Inferior parietal cortex (tissue), 1 donor: ENCODE data around the gene SNRPN.
"Not testable (repeated sequence)": the region's sequence is repeated elsewhere in the genome, so short reads cannot be mapped to it uniquely, and the experiment has no call there.

Experiments
- DNase-seq: peaks from one replicate; pipeline ENCODE4 v3.0.0-alpha.2; 2016; ENCODE audit errors: extremely low spot score

The SNRPN gene

DNA sequence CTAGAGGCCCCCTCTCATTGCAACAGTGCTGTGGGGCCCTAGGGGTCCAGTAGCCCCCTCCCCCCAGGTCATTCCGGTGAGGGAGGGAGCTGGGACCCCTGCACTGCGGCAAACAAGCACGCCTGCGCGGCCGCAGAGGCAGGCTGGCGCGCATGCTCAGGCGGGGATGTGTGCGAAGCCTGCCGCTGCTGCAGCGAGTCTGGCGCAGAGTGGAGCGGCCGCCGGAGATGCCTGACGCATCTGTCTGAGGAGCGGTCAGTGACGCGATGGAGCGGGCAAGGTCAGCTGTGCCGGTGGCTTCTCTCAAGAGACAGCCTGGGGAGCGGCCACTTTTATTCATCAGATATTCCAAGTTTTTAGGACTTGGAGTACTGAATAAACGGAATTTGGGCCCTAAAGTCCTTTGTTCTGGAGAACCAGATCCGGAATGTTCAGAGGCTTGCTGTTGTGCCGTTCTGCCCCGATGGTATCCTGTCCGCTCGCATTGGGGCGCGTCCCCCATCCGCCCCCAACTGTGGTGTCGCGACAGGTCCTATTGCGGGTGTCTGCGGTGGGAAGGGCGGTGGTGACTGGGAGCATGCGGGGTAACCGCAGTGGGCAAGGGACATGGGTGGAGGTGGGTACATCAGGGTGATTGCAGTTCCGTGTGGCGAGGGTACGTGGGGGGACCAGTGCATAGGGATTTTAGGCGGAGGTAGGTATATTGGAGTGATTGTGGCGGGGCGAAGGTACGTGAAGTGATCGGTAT lies at the start of gene SNRPN, which contains the start of gene SNURF:
Gene SNRPN, plus strand, starts transcription at position 205 of the 748 bp plus-strand sequence. CDS start 19,467 bp downstream, outside the sequence.
Gene SNURF, plus strand, starts transcription at position 205 of the 748 bp plus-strand sequence. Its CDS starts 62 bp downstream, at position 267.
- DNase-seq: peak; percentile 53

GRCh38 chr15:24916305-24917009 lies 38.3 kb upstream of the SNRPN start:
- DNase-seq: no peak

- no peak for DNase-seq
Measured at GRCh38 chr15:24917431-24917830, 37.4 kb upstream of the SNRPN start.

GRCh38 chr15:24919446-24919845 lies 35.3 kb upstream of the SNRPN start:
- no peak for DNase-seq

DNA sequence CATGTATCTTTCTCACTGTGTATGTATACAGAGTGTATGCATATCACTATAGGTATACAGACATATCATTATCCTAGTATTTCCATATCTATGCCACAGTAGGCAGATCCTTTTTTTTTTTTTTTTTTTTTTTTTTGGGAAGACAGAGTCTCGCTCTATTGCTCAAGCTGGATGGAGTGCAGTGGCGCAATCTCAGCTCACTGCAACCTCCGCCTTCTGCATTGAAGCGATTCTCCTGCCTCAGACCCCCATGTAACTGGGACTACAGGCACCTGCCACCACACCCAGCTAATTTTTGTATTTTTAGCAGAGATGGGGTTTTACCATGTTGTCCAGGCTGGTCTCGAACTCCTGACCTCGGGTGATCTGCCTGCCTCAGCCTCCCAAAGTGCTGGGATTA lies 32.0 kb upstream of the SNRPN start:
- DNase-seq: not testable (repeated sequence)

DNA sequence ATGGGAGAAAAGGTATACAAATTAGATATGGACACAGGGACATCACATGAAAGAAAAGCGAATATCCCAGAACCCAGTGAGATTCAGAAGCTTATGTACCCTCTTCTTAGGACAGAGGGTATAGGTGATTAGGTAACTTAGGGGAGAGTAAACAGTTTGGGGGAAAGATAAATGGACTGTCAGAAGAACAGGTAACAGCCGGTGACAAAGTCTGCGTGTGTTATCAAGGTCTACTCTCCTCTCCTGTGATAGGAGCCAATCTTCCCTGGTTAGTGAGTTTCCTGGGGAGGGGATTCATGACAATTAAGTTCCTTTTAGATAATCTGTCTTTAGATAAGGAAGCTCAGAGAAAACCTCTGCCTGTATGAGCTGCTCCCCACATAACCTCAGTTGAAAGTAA lies 30.6 kb upstream of the SNRPN start:
- no peak for DNase-seq

DNA sequence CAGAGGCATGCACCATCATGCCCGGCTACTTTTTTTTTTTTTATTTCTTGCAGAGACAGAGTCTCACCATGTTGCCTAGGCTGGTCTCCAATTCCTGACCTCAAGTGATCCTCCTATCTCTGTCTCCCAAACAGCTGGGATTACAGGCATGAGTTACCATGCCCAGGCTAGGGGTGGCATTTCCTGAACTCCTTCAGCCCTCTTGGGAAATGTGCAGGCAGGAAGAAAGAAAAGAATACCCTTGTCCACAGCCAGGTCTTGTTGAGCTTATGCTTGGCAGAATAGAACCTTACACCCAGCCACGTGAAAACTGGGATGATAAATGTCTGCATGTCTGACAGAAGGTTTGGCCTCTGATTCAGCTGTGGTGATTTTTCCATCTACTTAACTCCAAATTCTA lies 30.2 kb upstream of the SNRPN start:
- DNase-seq: no peak

GRCh38 chr15:24931874-24932732 lies 22.7 kb upstream of the SNRPN start:
- not testable (repeated sequence) for DNase-seq

GRCh38 chr15:24933716-24934115 lies 21.1 kb upstream of the SNRPN start:
- no peak for DNase-seq

GRCh38 chr15:24938224-24938623 lies 16.6 kb upstream of the SNRPN start:
- DNase-seq: not testable (repeated sequence)

GRCh38 chr15:24940236-24940635 lies 14.6 kb upstream of the SNRPN start:
- DNase-seq: no peak

- no peak for DNase-seq
Measured at GRCh38 chr15:24943361-24943760, 11.4 kb upstream of the SNRPN start.

- no peak for DNase-seq
Measured at GRCh38 chr15:24944954-24945353, 9.8 kb upstream of the SNRPN start.

DNA sequence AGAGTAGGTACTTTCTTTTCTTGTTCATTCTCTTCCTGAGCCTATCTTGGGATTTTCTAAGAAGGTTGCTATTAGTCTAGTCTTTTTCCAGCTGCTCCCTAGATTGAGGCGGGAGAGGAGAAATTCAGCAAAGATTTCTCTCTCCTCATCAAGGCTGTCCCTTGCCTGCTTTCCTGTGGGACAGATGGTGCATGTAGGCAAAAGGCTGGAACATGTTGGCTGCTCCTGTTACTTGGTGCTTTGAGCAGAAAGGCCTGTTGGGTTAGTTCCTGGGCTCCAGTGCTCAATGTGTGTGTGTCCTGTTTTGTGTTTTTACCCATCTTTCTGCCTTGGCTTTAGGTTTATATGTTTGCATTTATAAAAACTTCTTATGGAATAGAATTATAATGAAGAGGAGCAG lies 9.1 kb upstream of the SNRPN start:
- DNase-seq: no peak

- DNase-seq: no peak
Measured at GRCh38 chr15:24948495-24948894, 6.3 kb upstream of the SNRPN start.

GRCh38 chr15:24955531-24955921 lies 739 bp downstream of the SNRPN start:
- DNase-seq: no peak

DNA sequence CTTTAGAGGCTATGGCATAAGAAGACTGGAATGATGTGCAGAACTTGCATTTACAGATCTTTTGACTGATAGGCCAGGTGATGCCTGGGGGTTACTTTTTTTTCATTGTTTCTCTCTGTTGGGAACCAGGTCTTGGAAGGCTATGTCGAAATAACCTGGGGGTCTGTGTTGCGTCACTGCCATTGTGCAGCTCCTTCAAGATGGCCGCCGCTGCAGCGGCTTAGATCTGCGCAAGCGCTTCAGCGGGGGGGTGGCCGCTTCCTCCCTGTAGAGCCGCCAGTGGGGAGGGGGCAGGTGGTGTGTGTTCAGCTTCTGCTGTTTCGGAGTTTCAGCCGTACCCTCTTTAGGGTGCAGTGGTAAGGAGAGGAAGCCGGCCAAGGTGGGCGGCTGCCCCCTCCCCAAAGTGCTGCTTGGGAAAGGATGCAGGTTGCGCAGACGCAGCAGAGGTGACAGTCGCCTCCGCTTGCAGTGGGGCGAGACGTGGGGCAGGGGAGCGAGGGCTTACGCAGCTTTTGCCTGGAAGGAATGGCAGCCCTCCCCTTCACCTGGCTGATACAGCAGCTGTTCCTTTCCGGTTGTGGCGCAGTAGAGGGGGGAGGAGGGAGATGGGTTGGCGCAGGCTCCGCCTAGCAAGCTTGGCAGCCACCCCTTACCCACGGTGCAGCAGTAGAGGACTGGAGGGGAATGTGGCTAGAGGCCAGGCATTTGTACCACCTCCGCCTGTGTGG lies 1.5 kb downstream of the SNRPN start:
- DNase-seq: peak; percentile 72

- no peak for DNase-seq
Measured at GRCh38 chr15:24957691-24958090, 2.9 kb downstream of the SNRPN start.

DNA sequence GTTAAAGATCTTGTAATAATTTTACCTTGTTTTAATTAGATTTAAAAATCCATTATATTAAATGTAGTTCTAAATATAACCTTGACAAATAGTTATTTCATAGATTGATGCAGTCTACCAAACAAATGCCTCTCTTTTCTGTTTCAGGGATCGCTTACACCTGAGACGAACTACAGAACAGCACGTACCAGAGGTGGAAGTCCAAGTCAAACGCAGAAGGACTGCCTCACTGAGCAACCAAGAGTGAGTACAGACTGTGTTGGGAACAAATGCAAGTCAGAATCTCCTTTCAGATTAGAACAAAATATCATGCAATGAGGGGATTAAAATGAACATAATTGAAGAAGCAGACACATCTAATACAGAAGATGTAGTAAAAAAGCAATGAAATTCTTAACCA lies 7.2 kb downstream of the SNRPN start:
- DNase-seq: no peak

DNA sequence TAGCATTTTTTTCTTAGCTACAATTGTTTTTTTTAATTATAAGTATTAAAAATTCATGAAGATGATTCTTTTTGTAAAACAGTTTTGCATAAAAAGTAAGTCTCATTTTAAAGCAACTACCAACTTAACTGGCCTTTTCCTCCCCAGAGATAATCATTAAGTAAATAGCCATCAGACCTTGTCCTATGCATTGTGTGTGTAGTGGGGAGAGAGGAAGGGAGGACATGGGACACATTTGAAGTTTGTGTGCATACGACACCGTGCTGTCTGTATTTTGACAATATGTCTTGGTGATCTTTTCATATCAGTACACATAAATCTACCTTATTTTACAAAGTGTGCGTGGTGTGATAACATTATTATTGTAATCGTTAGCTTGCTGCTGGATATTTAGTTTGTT lies 8.1 kb downstream of the SNRPN start:
- no peak for DNase-seq

- DNase-seq: no peak
Measured at GRCh38 chr15:24966364-24967103, 11.7 kb downstream of the SNRPN start.
